HEK293 (cell line): Measurements from ENCODE around the gene COQ10B.
A peak's percentile ranks its signal among the peaks of the same experiment; 100 is the strongest.

Experiments
- CTCF ChIA-PET: fragments of 350-600 bp; formaldehyde crosslinking; extraction: SDS; loops from one replicate; lab custom pipeline; 2021; ENCODE audit warnings: antibody characterized with exemption; lab: Yijun Ruan, JAX
- POLR2A ChIA-PET: fragments of 300-600 bp; formaldehyde crosslinking; extraction: SDS; loops from one replicate; lab custom pipeline; 2020; ENCODE audit warnings: antibody characterized with exemption, inconsistent platforms; lab: Yijun Ruan, JAX
- H3K27ac ChIP-seq: fragments of 200-500 bp; sonication (Bioruptor generic); 2 replicates; pipeline ENCODE4 v1.5.1; 2014; ENCODE audit warnings: low read depth, low read length, control low read depth, inconsistent platforms; ENCODE audit errors: extremely low read depth
- H3K36me3 ChIP-seq, 2 experiments: fragments of 200-500 bp in 1 of 2; sonication (Bioruptor generic) in 1 of 2; 1 replicate in 1 of 2; 2 replicates in 1 of 2; pipeline ENCODE4 v1.5.1; 2014 to 2017; ENCODE audit warnings: inconsistent platforms in 2 of 2, low read length in 2 of 2; ENCODE audit not compliant: control insufficient read depth in 2 of 2, insufficient read depth in 1 of 2
- H3K4me1 ChIP-seq: fragments of 200-500 bp; sonication (Bioruptor generic); 2 replicates; pipeline ENCODE4 v1.5.1; 2014; ENCODE audit warnings: mild to moderate bottlenecking, low read length, inconsistent platforms; ENCODE audit not compliant: control insufficient read depth, insufficient read depth
- H3K4me3 ChIP-seq: 2 replicates; pipeline ENCODE4 v1.5.1; 2011; ENCODE audit warnings: low read depth, mild to moderate bottlenecking, control low read depth, low read length, moderate library complexity
- H3K9me3 ChIP-seq: fragments of 200-500 bp; sonication (Bioruptor generic); 2 replicates; pipeline ENCODE4 v1.5.1; 2014; ENCODE audit warnings: low read depth, low read length, inconsistent platforms; ENCODE audit not compliant: control insufficient read depth, insufficient read depth
- BCL11B ChIP-seq: fragments of 450-650 bp; formaldehyde crosslinking; IDR thresholded peaks from 2 replicates; pipeline ENCODE4 v1.5.1; 2016; ENCODE audit warnings: low read depth, missing biosample characterization, missing genetic modification characterization
- HOXA7 ChIP-seq: sonication (generic); formaldehyde crosslinking; IDR thresholded peaks from 2 replicates; pipeline ENCODE4 v1.8.1; 2022; ENCODE audit warnings: missing genetic modification reagents, borderline replicate concordance
- HOXC10 ChIP-seq: sonication (generic); formaldehyde crosslinking; IDR thresholded peaks from 2 replicates; pipeline ENCODE4 v1.8.1; 2023; ENCODE audit warnings: mild to moderate bottlenecking, missing genetic modification reagents
- KLF16 ChIP-seq: fragments of 450-650 bp; formaldehyde crosslinking; IDR thresholded peaks from 2 replicates; pipeline ENCODE4 v1.5.1; 2017; ENCODE audit warnings: missing biosample characterization, missing genetic modification characterization
- OVOL3 ChIP-seq: fragments of 450-650 bp; formaldehyde crosslinking; IDR thresholded peaks from 2 replicates; pipeline ENCODE4 v1.5.1; 2016; ENCODE audit warnings: missing biosample characterization, missing genetic modification characterization
- PRDM6 ChIP-seq: fragments of 450-650 bp; formaldehyde crosslinking; IDR thresholded peaks from 2 replicates; pipeline ENCODE4 v1.5.1; 2017; ENCODE audit warnings: missing biosample characterization, missing genetic modification characterization
- SCRT1 ChIP-seq: fragments of 450-650 bp; formaldehyde crosslinking; IDR thresholded peaks from 2 replicates; pipeline ENCODE4 v1.5.1; 2016; ENCODE audit warnings: missing biosample characterization, missing genetic modification characterization, borderline replicate concordance
- SCRT2 ChIP-seq: fragments of 450-650 bp; formaldehyde crosslinking; IDR thresholded peaks from 2 replicates; pipeline ENCODE4 v1.5.1; 2016; ENCODE audit warnings: missing biosample characterization, missing genetic modification characterization
- SETDB1 ChIP-seq: IDR thresholded peaks from one replicate; pipeline ENCODE4 v1.6.1; 2017; ENCODE audit warnings: mild to moderate bottlenecking, low read length, moderate library complexity, mixed read lengths; ENCODE audit not compliant: insufficient read length
- ZBTB20 ChIP-seq: fragments of 450-650 bp; formaldehyde crosslinking; IDR thresholded peaks from 2 replicates; pipeline ENCODE4 v1.5.1; 2016; ENCODE audit warnings: missing biosample characterization, missing genetic modification characterization
- ZFP69B ChIP-seq: fragments of 450-650 bp; formaldehyde crosslinking; IDR thresholded peaks from 2 replicates; pipeline ENCODE4 v1.5.1; 2016; ENCODE audit warnings: missing biosample characterization, missing genetic modification characterization
- ZNF133 ChIP-seq: fragments of 450-650 bp; formaldehyde crosslinking; IDR thresholded peaks from 2 replicates; pipeline ENCODE4 v1.5.1; 2016; ENCODE audit warnings: missing biosample characterization, missing genetic modification characterization
- ZNF138 ChIP-seq: fragments of 450-650 bp; formaldehyde crosslinking; IDR thresholded peaks from 2 replicates; pipeline ENCODE4 v1.5.1; 2016; ENCODE audit warnings: missing biosample characterization, missing genetic modification characterization, borderline replicate concordance
- ZNF266 ChIP-seq: fragments of 450-650 bp; formaldehyde crosslinking; IDR thresholded peaks from 2 replicates; pipeline ENCODE4 v1.5.1; 2016; ENCODE audit warnings: missing biosample characterization, missing genetic modification characterization, low read depth
- ZNF530 ChIP-seq: fragments of 450-650 bp; formaldehyde crosslinking; IDR thresholded peaks from 2 replicates; pipeline ENCODE4 v1.5.1; 2016; ENCODE audit warnings: low read depth, missing biosample characterization, missing genetic modification characterization
- ZNF623 ChIP-seq: fragments of 450-650 bp; formaldehyde crosslinking; IDR thresholded peaks from 2 replicates; pipeline ENCODE4 v1.5.1; 2016; ENCODE audit warnings: missing biosample characterization, missing genetic modification characterization
- ZNF677 ChIP-seq: fragments of 450-650 bp; IDR thresholded peaks from 2 replicates; pipeline ENCODE4 v1.5.0; 2018; ENCODE audit warnings: missing biosample characterization, mild to moderate bottlenecking, missing genetic modification characterization, moderate library complexity
- ZNF747 ChIP-seq: fragments of 450-650 bp; formaldehyde crosslinking; IDR thresholded peaks from 2 replicates; pipeline ENCODE4 v1.5.1; 2016; ENCODE audit warnings: missing biosample characterization, missing genetic modification characterization
- ZNF768 ChIP-seq: fragments of 450-650 bp; formaldehyde crosslinking; IDR thresholded peaks from 2 replicates; pipeline ENCODE4 v1.5.1; 2018; ENCODE audit warnings: missing biosample characterization, mild to moderate bottlenecking, missing genetic modification characterization
- ZNF792 ChIP-seq: fragments of 450-650 bp; formaldehyde crosslinking; IDR thresholded peaks from 2 replicates; pipeline ENCODE4 v1.5.1; 2016; ENCODE audit warnings: missing biosample characterization, missing genetic modification characterization
- ZSCAN16 ChIP-seq: fragments of 450-650 bp; formaldehyde crosslinking; IDR thresholded peaks from 2 replicates; pipeline ENCODE4 v1.5.1; 2016; ENCODE audit warnings: missing biosample characterization, missing genetic modification characterization
- TF ChIP-seq, protein P1 (sequence below): fragments of 450-650 bp; formaldehyde crosslinking; IDR thresholded peaks from 2 replicates; pipeline ENCODE4 v1.5.1; 2017; ENCODE audit warnings: missing biosample characterization, mild to moderate bottlenecking, missing genetic modification characterization, moderate library complexity

Gene COQ10B

GRCh38 chr2:197426723-197427603 is 26.4 kb upstream of the COQ10B start:
- CTCF ChIA-PET, result interaction anchor here (0.6 to 1.3 kb wide), 2 partner anchors 26 to 233 kb away, joined by 3 to 4 read pairs; no protein-coding TSS in a partner anchor
- TF ChIP-seq ZNF266 (tag by site-specific recombination) (no peak), SETDB1 (no peak), BCL11B (no peak), HOXA7 (CRISPR knock-in tag) (no peak), KLF16 (tag by site-specific recombination) (no peak), ZNF768 (tag by site-specific recombination) (no peak), ZFP69B (tag by site-specific recombination) (no peak), ZNF792 (no peak), ZSCAN16 (0 out of 2 replicates have a peak, but pooled peaks have one; percentile 29), ZNF747 (tag by site-specific recombination) (no peak), PRDM6 (tag by site-specific recombination) (peak; percentile 56; the same call in 1 of the 2 replicates), ZNF530 (tag by site-specific recombination) (no peak), ZBTB20 (tag by site-specific recombination) (no peak), OVOL3 (tag by site-specific recombination) (no peak), HOXC10 (CRISPR knock-in tag) (no peak), ZNF623 (tag by site-specific recombination) (no peak)
- TF ChIP-seq, protein P1, sequence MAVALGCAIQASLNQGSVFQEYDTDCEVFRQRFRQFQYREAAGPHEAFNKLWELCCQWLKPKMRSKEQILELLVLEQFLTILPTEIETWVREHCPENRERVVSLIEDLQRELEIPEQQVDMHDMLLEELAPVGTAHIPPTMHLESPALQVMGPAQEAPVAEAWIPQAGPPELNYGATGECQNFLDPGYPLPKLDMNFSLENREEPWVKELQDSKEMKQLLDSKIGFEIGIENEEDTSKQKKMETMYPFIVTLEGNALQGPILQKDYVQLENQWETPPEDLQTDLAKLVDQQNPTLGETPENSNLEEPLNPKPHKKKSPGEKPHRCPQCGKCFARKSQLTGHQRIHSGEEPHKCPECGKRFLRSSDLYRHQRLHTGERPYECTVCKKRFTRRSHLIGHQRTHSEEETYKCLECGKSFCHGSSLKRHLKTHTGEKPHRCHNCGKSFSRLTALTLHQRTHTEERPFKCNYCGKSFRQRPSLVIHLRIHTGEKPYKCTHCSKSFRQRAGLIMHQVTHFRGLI (tag by site-specific recombination), result no peak
- Histone ChIP-seq H3K36me3 (peaks cover 19 to 33% of the 10 kb centered on the region in 2 experiments; a peak in 2 of 3 replicates), H3K27ac (no peak overlapping the region), H3K9me3 (no peaks in the 10 kb centered on the region), H3K4me3 (no peak overlapping the region), H3K4me1 (peaks cover 18% of the 10 kb centered on the region)
- POLR2A ChIA-PET, result no interaction called here

DNA sequence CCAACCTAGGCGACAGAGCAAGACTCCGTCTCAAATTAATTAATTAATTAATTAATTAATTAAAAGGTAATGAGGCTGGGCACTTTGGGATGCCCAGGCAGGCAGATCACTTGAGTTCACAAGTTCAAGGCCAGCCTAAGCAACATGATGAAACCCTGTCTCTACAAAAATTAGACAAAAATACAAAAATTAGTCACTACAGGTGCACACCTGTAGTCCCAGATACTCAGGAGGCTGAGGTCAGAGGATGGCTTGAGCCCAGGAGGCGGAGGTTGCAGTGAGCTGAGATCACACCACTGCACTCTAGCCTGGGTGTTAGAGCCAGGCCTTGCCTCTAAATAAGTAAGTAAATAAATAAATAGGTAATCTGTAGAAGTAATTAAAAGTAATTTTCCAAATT is 25.4 kb upstream of the COQ10B start:
- H3K36me3 ChIP-seq, result peaks cover 9 to 25% of the 10 kb centered on the region in 2 experiments; a peak in 2 of 3 replicates
- no peak overlapping the region for H3K4me3 ChIP-seq
- H3K4me1 ChIP-seq, result peaks cover 22% of the 10 kb centered on the region
- H3K27ac ChIP-seq, result no peak overlapping the region
- ChIA-PET CTCF (interaction anchor here (0.6 to 1.3 kb wide), 2 partner anchors 9 to 25 kb away, joined by 3 to 4 read pairs; no protein-coding TSS in a partner anchor), POLR2A (no interaction called here)
- no peaks in the 10 kb centered on the region for H3K9me3 ChIP-seq
- no peak for TF ChIP-seq PRDM6 (tag by site-specific recombination)
- TF ChIP-seq SCRT2, result peak; percentile 90
- no peak for TF ChIP-seq ZNF677
- TF ChIP-seq ZNF138 (tag by site-specific recombination), result no peak
- TF ChIP-seq SCRT1, result peak; percentile 86; the same call in 1 of the 2 replicates
- no peak for TF ChIP-seq ZNF133 (tag by site-specific recombination)
